ENCODE measurements around the gene TSTD2. TPM values are rescaled to one million over a fixed set of nuclear protein-coding genes. Genes with fewer than 3 reads are reported as not detected.

The TSTD2 gene
- total RNA-seq, 2 experiments from 2014 or later = 23.8 to 26.0 TPM

- no peak overlapping the region for H3K4me3 Mint-ChIP-seq
- Histone ChIP-seq H3K4me3 (ENCODE audit: low read length) (no peak overlapping the region), H3K27me3 (ENCODE audit: control insufficient read depth in 1 of 2, insufficient read depth in 2 of 2, low read length in 2 of 2) (no peaks in the 10 kb centered on the region), H3K36me3 (ENCODE audit: insufficient read depth, low read length) (peaks cover 93% of the 10 kb centered on the region), H3K4me1 (ENCODE audit: insufficient read depth, low read length) (no peaks in the 10 kb centered on the region), H3K9me3 (ENCODE audit: control insufficient read depth in 1 of 2, insufficient read depth in 1 of 2, low read length in 2 of 2) (no peaks in the 10 kb centered on the region), H3K27ac (ENCODE audit: low read depth in 1 of 2, low read length in 2 of 2) (no peak overlapping the region)
- intact Hi-C loops (cut with DNase I, micrococcal nuclease) = loop anchor here in 1 of 2 experiments (5.0 kb wide), 1 partner anchor 34 kb away; no protein-coding TSS in a partner anchor
- CTCF ChIA-PET = no interaction called here
- H3K27me3 Mint-ChIP-seq = no peaks in the 10 kb centered on the region
- no peak for ATAC-seq (ENCODE audit: poor library complexity)
- peak overlapping the region; percentile 40 for H3K27ac Mint-ChIP-seq
- no peak for DNase-seq
- H3K4me1 Mint-ChIP-seq (ENCODE audit: low read depth) = peaks cover 16% of the 10 kb centered on the region
- H3K36me3 Mint-ChIP-seq (ENCODE audit: low read depth) = peaks cover 96% of the 10 kb centered on the region
- no peaks in the 10 kb centered on the region for H3K9me3 Mint-ChIP-seq
- no peak for TF ChIP-seq CTCF (IDR thresholded peaks at IDR 0.05)
- POLR2A ChIA-PET = no interaction called here
Measured at GRCh38 chr9:97658707-97659106, 25.5 kb upstream of the TSTD2 start.

- H3K4me1 ChIP-seq (ENCODE audit: insufficient read depth, low read length) = no peaks in the 10 kb centered on the region
- Mint-ChIP-seq H3K4me3 (no peak overlapping the region), H3K4me1 (ENCODE audit: low read depth) (no peaks in the 10 kb centered on the region), H3K27me3 (no peaks in the 10 kb centered on the region), H3K9me3 (no peaks in the 10 kb centered on the region), H3K36me3 (ENCODE audit: low read depth) (peaks cover 96% of the 10 kb centered on the region), H3K27ac (no peak overlapping the region)
- peaks cover 96% of the 10 kb centered on the region for H3K36me3 ChIP-seq (ENCODE audit: insufficient read depth, low read length)
- H3K9me3 ChIP-seq (ENCODE audit: control insufficient read depth in 1 of 2, insufficient read depth in 1 of 2, low read length in 2 of 2) = no peaks in the 10 kb centered on the region
- TF ChIP-seq CTCF (IDR thresholded peaks at IDR 0.05) = no peak
- H3K27me3 ChIP-seq (ENCODE audit: control insufficient read depth in 1 of 2, insufficient read depth in 2 of 2, low read length in 2 of 2) = no peaks in the 10 kb centered on the region
- POLR2A ChIA-PET = no interaction called here
- ATAC-seq (ENCODE audit: poor library complexity) (no peak), DNase-seq (no peak)
- intact Hi-C loops (cut with DNase I, micrococcal nuclease) = no loop called here
- no peak overlapping the region for H3K27ac ChIP-seq (ENCODE audit: low read depth in 1 of 2, low read length in 2 of 2)
- no peak overlapping the region for H3K4me3 ChIP-seq (ENCODE audit: low read length)
- CTCF ChIA-PET = no interaction called here
Measured at GRCh38 chr9:97651646-97652045, 18.5 kb upstream of the TSTD2 start.

- TF ChIP-seq CTCF (IDR thresholded peaks at IDR 0.05) = no peak
- DNase-seq (no peak), ATAC-seq (ENCODE audit: poor library complexity) (no peak)
- intact Hi-C loops (cut with DNase I, micrococcal nuclease) = no loop called here
- no peaks in the 10 kb centered on the region for H3K27me3 ChIP-seq (ENCODE audit: control insufficient read depth in 1 of 2, insufficient read depth in 2 of 2, low read length in 2 of 2)
- peaks cover 94% of the 10 kb centered on the region for H3K36me3 Mint-ChIP-seq (ENCODE audit: low read depth)
- peaks cover 7% of the 10 kb centered on the region for H3K4me1 Mint-ChIP-seq (ENCODE audit: low read depth)
- ChIA-PET POLR2A (interaction anchor here (0.7 kb wide), 1 partner anchor 33 kb away, joined by 3 read pairs; no protein-coding TSS in a partner anchor), CTCF (no interaction called here)
- H3K4me1 ChIP-seq (ENCODE audit: insufficient read depth, low read length) = no peaks in the 10 kb centered on the region
- H3K27ac Mint-ChIP-seq = no peak overlapping the region
- no peaks in the 10 kb centered on the region for H3K27me3 Mint-ChIP-seq
- no peak overlapping the region for H3K4me3 Mint-ChIP-seq
- no peak overlapping the region for H3K4me3 ChIP-seq (ENCODE audit: low read length)
- H3K27ac ChIP-seq (ENCODE audit: low read depth in 1 of 2, low read length in 2 of 2) = no peak overlapping the region
- peaks cover 94% of the 10 kb centered on the region for H3K36me3 ChIP-seq (ENCODE audit: insufficient read depth, low read length)
- no peaks in the 10 kb centered on the region for H3K9me3 ChIP-seq (ENCODE audit: control insufficient read depth in 1 of 2, insufficient read depth in 1 of 2, low read length in 2 of 2)
- H3K9me3 Mint-ChIP-seq = no peaks in the 10 kb centered on the region
Measured at GRCh38 chr9:97647996-97648395, 14.8 kb upstream of the TSTD2 start.

Data from CD4-positive, alpha-beta T cell (primary cell).